LNCaP clone FGC (cell line): ENCODE measurements around the gene KCNIP1.

ENCODE experiments used
- DNase-seq: peaks from one replicate; pipeline ENCODE4 v3.0.0-alpha.2; 2011; ENCODE audit warnings: low read depth
- H3K4me3 ChIP-seq: 2 replicates; pipeline ENCODE4 v1.5.1; 2011; ENCODE audit warnings: mild to moderate bottlenecking, low read depth, low read length, control low read depth
- TF ChIP-seq, protein P1 (sequence below): IDR thresholded peaks from 2 replicates; pipeline ENCODE4 v1.5.1; 2012; ENCODE audit warnings: mild to moderate bottlenecking; ENCODE audit not compliant: control insufficient read depth, insufficient read depth; ENCODE audit errors: extremely low read depth

KCNIP1 gene

DNA sequence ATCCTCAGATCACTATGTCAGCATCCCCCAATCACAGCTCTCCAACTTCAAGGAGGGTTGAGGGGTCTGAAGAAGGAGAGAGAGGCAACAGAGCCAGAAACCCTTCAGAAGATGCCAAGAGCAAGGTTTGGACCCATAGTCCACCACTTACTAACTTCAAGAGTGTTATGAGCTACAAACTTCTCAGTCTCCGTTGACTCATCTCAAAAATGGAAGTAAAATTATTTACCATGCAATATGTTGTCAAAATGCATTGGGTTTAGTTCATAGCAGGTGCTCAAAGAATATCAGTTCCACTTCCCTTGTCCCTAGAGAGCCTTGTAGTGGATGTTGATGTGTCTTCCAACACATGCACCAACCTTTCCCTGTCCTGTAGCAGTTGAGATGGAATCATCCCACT is 116.0 kb downstream of the KCNIP1 start:
- TF ChIP-seq, protein P1, sequence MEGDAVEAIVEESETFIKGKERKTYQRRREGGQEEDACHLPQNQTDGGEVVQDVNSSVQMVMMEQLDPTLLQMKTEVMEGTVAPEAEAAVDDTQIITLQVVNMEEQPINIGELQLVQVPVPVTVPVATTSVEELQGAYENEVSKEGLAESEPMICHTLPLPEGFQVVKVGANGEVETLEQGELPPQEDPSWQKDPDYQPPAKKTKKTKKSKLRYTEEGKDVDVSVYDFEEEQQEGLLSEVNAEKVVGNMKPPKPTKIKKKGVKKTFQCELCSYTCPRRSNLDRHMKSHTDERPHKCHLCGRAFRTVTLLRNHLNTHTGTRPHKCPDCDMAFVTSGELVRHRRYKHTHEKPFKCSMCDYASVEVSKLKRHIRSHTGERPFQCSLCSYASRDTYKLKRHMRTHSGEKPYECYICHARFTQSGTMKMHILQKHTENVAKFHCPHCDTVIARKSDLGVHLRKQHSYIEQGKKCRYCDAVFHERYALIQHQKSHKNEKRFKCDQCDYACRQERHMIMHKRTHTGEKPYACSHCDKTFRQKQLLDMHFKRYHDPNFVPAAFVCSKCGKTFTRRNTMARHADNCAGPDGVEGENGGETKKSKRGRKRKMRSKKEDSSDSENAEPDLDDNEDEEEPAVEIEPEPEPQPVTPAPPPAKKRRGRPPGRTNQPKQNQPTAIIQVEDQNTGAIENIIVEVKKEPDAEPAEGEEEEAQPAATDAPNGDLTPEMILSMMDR, result no peak
- DNase-seq, result no peak
- H3K4me3 ChIP-seq, result no peak overlapping the region

DNA sequence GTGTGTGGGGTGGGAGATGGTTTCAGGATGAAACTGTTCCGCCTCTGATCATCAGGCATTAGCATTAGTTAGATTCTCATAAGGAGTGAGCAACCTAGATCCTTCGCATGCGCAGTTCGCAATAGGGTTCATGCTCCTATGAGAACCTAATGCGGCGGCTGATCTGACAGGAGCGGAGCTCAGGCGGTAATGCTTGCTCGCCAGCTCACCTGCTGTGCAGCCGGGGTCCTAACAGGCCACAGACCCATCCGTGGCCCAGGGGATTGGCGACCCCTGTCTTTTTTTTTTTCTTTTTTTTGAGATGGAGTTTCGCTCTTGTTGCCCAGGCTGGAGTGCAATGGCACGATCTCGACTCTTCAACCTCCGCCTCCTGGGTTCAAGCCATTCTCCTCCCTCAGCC is 119.1 kb downstream of the KCNIP1 start:
- no peak overlapping the region for H3K4me3 ChIP-seq
- DNase-seq, result no peak
- TF ChIP-seq, protein P1, result no peak

DNA sequence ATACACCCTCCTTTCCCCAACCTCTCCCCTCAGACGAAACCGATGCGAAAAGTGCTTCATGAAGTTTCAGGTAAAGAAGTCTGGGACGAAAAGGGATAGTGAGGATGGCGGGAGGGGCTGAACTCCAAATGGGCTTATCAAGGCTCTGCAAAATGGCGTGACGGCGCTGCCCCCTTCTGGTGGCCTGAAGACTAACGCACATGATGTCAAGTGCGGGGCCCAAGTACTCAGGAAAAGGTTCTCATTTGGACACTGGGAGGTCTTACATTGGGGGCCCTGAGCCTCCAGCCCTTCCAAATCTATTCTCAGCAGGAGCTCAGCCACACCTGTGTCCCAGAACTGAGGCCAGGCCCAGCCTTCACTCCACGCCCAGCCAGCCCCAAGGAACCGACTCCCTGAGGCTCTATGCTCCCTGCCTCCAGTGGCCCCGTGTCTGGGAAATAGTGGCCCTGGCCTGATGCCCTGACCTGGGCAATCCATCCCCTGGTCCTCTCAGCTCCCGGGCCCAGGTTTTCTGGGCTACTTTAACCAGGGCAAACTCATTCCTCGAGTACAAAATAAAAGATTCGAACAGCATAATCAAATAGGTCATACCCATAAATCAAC is 119.9 kb downstream of the KCNIP1 start:
- DNase-seq, result peak; percentile 21
- TF ChIP-seq, protein P1, result peak; percentile 93

DNA sequence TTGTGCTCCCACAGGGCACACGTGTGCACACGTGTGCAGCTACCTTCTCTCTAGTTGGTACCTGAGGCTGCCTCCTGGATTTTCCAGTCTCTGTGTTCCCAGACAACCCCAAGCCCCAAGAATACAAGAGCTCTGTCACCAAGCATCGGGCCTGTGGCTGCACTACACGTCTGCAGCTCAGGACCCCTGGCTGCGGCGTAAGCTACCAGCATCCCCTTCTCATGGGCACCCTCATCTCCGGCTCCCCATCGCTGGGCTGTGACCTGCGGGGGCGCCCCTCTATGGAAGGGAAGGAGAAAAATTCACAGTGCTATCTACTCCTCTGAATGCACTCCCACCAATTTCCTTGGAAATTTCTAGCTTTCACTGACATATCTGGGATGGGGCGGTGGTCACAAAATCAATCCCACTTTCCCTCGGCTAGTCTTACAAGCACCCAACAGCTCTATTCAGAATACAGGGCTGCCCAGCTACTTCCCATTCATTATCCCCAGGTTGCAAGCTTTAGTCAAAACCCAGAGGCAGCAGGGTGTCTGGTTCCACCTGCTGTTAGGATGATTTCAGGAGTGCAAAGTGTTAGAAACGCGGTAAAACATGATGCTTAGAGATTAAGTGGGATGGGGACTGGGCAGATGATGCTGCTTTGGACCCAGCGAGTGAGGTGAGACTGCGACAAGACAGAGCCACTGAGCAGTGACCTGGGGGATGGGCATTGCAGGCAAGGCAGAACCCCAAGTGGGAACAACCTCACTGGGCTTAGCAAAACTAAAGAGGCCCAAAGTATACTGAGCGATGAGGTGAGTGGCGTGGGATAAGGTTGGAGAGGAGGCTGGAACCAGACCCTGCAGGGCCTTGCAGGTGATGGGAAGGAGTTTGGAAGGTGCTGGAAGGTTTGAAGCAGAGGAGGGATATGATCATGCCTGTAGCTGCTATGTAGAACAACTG is 121.7 kb downstream of the KCNIP1 start:
- H3K4me3 ChIP-seq, result no peak overlapping the region
- TF ChIP-seq, protein P1, result 0 out of 2 replicates have a peak, but pooled peaks have one; percentile 12
- no peak for DNase-seq

More for the DNA sequence above, 119.9 kb downstream of the KCNIP1 start:
- no peak overlapping the region for H3K4me3 ChIP-seq

DNA sequence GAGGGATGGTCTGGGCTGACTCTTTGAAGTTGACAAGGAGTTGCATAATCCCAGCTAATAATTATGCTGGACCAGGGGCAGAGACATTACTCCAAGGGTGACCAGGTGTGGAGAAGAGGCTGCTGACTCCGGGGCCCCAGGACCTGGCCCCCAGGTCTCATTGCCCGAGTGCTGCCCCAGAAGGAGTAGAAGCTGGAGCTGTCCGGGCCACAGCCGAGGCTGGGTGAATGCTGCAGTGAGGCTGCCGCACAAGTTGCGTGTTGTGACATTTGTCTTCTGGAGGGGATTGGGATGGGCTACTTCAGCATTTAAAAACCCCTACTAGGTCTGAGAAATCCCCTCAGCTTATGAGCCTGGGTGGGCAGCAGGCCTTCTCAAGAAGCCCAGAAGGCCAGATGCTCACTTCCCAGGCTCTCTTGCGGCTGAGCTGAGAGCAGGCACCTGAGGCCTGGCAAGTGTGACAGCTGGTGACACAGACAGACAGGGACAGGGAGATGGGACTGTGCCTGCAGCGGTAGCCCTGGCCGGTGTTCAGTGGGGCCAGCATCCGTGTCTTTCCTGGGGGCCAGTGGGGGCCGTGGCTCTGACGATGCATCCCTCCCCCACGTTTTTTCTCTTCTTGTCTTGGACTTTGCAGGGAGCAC is 122.8 kb downstream of the KCNIP1 start:
- no peak for DNase-seq
- H3K4me3 ChIP-seq, result no peak overlapping the region
- TF ChIP-seq, protein P1, result no peak

DNA sequence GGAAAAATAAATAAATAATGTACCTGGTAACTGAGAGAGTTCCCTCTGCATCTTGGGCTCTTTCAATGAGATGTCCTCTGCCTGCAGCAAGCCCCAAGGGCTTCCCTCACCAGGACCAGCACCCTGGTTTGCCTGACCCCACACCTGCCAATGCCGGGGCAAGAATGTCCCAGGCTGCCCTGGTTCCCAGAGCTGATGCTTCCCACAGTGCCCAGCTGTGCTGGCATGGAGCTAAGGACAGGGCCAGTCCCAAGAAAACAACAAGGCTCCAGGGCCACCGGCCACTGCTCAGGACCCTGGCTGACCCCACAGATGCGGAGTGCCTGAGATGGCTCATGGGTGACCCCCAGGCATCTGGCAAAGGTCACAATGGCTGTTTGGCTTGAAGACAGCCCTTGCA is 123.5 kb downstream of the KCNIP1 start:
- TF ChIP-seq, protein P1, result no peak
- no peak for DNase-seq
- no peak overlapping the region for H3K4me3 ChIP-seq
